ACHN (cell line): ENCODE measurements around the gene GRIK2.

Experiments
- DNase-seq: peaks from one replicate; pipeline ENCODE4 v3.0.0-alpha.2; 2015
- in situ Hi-C: cut with HindIII; loops from 2 replicates; pipeline ENCODE4 v1.10.0; 2017; ENCODE audit warnings: low sequenced_read_pairs, low pct_ligation_motif_present, low pct_unique_long_range_greater_than_20kb

Gene GRIK2

GRCh38 chr6:101655109-101655508, 261.6 kb downstream of the GRIK2 start:
- no peak for DNase-seq
- in situ Hi-C loops, result no loop called here

GRCh38 chr6:101662111-101662897, 268.8 kb downstream of the GRIK2 start:
- DNase-seq, result no peak
- in situ Hi-C loops, result no loop called here

- no peak for DNase-seq
These were observed 269.6 kb downstream of the GRIK2 start for GRCh38 chr6:101663100-101663499.

GRCh38 chr6:101666256-101666655, 272.7 kb downstream of the GRIK2 start:
- DNase-seq, result no peak
- in situ Hi-C loops, result no loop called here

More at GRCh38 chr6:101663100-101663499, 269.6 kb downstream of the GRIK2 start:
- in situ Hi-C loops, result no loop called here

GRCh38 chr6:101668496-101669030, 275.1 kb downstream of the GRIK2 start:
- DNase-seq, result no peak
- in situ Hi-C loops, result no loop called here

GRCh38 chr6:101676187-101676586, 282.7 kb downstream of the GRIK2 start:
- in situ Hi-C loops, result no loop called here
- DNase-seq, result no peak

- in situ Hi-C loops, result no loop called here
These were observed 289.4 kb downstream of the GRIK2 start for GRCh38 chr6:101682937-101683336.

GRCh38 chr6:101683884-101684283, 290.4 kb downstream of the GRIK2 start:
- in situ Hi-C loops, result no loop called here

More at GRCh38 chr6:101682937-101683336, 289.4 kb downstream of the GRIK2 start:
- no peak for DNase-seq

GRCh38 chr6:101686653-101687052, 293.1 kb downstream of the GRIK2 start:
- no peak for DNase-seq
- in situ Hi-C loops, result no loop called here

More at GRCh38 chr6:101683884-101684283, 290.4 kb downstream of the GRIK2 start:
- DNase-seq, result no peak

- in situ Hi-C loops, result no loop called here
- DNase-seq, result no peak
These were observed 295.6 kb downstream of the GRIK2 start for GRCh38 chr6:101689156-101689555.

- no peak for DNase-seq
- in situ Hi-C loops, result no loop called here
These were observed 296.2 kb downstream of the GRIK2 start for GRCh38 chr6:101689695-101690094.

- in situ Hi-C loops, result no loop called here
- no peak for DNase-seq
These were observed 307.1 kb downstream of the GRIK2 start for GRCh38 chr6:101700655-101701054.

GRCh38 chr6:101703311-101703710, 309.8 kb downstream of the GRIK2 start:
- no peak for DNase-seq
- in situ Hi-C loops, result no loop called here

GRCh38 chr6:101705866-101706265, 312.4 kb downstream of the GRIK2 start:
- in situ Hi-C loops, result no loop called here
- no peak for DNase-seq

- DNase-seq, result no peak
- in situ Hi-C loops, result no loop called here
These were observed 313.1 kb downstream of the GRIK2 start for GRCh38 chr6:101706576-101706975.

- in situ Hi-C loops, result no loop called here
These were observed 318.0 kb downstream of the GRIK2 start for GRCh38 chr6:101711518-101711917.

GRCh38 chr6:101716387-101716786, 322.9 kb downstream of the GRIK2 start:
- DNase-seq, result no peak
- in situ Hi-C loops, result no loop called here

More at GRCh38 chr6:101711518-101711917, 318.0 kb downstream of the GRIK2 start:
- DNase-seq, result no peak

GRCh38 chr6:101716810-101717209, 323.3 kb downstream of the GRIK2 start:
- in situ Hi-C loops, result no loop called here
- no peak for DNase-seq

- in situ Hi-C loops, result no loop called here
- no peak for DNase-seq
These were observed 326.0 kb downstream of the GRIK2 start for GRCh38 chr6:101719521-101719920.

- in situ Hi-C loops, result no loop called here
- DNase-seq, result no peak
These were observed 329.0 kb downstream of the GRIK2 start for GRCh38 chr6:101722471-101722870.
